Measurements from ENCODE around the gene PAX6.

GRCh38 chr11:31806928-31807798, 4.0 kb downstream of the PAX6 start:
- no peak for TF ChIP-seq ZNF329 (CRISPR knock-in tag; IDR thresholded peaks at IDR 0.05; ENCODE audit: low read depth)
- TF ChIP-seq ZNF318 (CRISPR knock-in tag; IDR thresholded peaks at IDR 0.05) = no peak
- TF ChIP-seq REST (IDR thresholded peaks at IDR 0.05; ENCODE audit: borderline replicate concordance in 1 of 2, low read depth in 1 of 2, low read length in 2 of 2) = no peak
- no peak for TF ChIP-seq HNF4A (CRISPR knock-in tag; IDR thresholded peaks at IDR 0.05)
- TF ChIP-seq CTCF (CRISPR knock-in tag; IDR thresholded peaks at IDR 0.05) = no peak
- TF ChIP-seq XRCC5 (optimal IDR thresholded peaks at IDR 0.05; ENCODE audit: low read length) = no peak
- TF ChIP-seq ATF5 (CRISPR knock-in tag; IDR thresholded peaks at IDR 0.05; ENCODE audit: low read depth) = no peak
- no peak for TF ChIP-seq ZBTB21 (CRISPR knock-in tag; IDR thresholded peaks at IDR 0.05)
- TF ChIP-seq SP1 (IDR thresholded peaks at IDR 0.05) = no peak
- TF ChIP-seq SP1 (CRISPR knock-in tag; IDR thresholded peaks at IDR 0.05) = no peak
- TF ChIP-seq GTF2F1 (IDR thresholded peaks at IDR 0.05; ENCODE audit: low read length) = no peak
- no peak for TF ChIP-seq ZNF143 (CRISPR knock-in tag; IDR thresholded peaks at IDR 0.05)
- no peak for TF ChIP-seq MTA1 (CRISPR knock-in tag; IDR thresholded peaks at IDR 0.05; ENCODE audit: borderline replicate concordance)
